Stimulated activated naive CD8-positive, alpha-beta T cell treated with anti-CD3 and anti-CD28 coated beads, Interleukin-15, Interleukin-2, amounts not matched to agents 100 ng/mL and 50 ng/mL, for 24 hours (primary cell): ENCODE measurements around the gene TUBGCP3.

Experiments used
- H3K27ac Mint-ChIP-seq: one replicate; pipeline ENCODE4 v1.8.0; 2021; ENCODE audit warnings: mild to moderate bottlenecking, mixed read lengths
- H3K27me3 Mint-ChIP-seq: one replicate; pipeline ENCODE4 v1.8.0; 2021; ENCODE audit warnings: mixed read lengths
- H3K36me3 Mint-ChIP-seq: one replicate; pipeline ENCODE4 v1.8.0; 2021; ENCODE audit warnings: low read depth, mixed read lengths
- H3K4me1 Mint-ChIP-seq: one replicate; pipeline ENCODE4 v1.8.0; 2021; ENCODE audit warnings: low read depth, mixed read lengths
- H3K4me3 Mint-ChIP-seq: one replicate; pipeline ENCODE4 v1.8.0; 2021; ENCODE audit warnings: mild to moderate bottlenecking, mixed read lengths
- H3K9me3 Mint-ChIP-seq: one replicate; pipeline ENCODE4 v1.8.0; 2021; ENCODE audit warnings: mixed read lengths

The TUBGCP3 gene

GRCh38 chr13:112445411-112446271 lies 142.3 kb downstream of the TUBGCP3 start:
- no peak overlapping the region for H3K27ac Mint-ChIP-seq
- no peak overlapping the region for H3K4me3 Mint-ChIP-seq
- H3K4me1 Mint-ChIP-seq, result no peaks in the 10 kb centered on the region
- no peaks in the 10 kb centered on the region for H3K9me3 Mint-ChIP-seq
- no peaks in the 10 kb centered on the region for H3K36me3 Mint-ChIP-seq
- H3K27me3 Mint-ChIP-seq, result peaks cover 16% of the 10 kb centered on the region

- Mint-ChIP-seq H3K36me3 (no peaks in the 10 kb centered on the region), H3K9me3 (no peaks in the 10 kb centered on the region), H3K4me3 (no peak overlapping the region), H3K27ac (no peak overlapping the region), H3K4me1 (no peaks in the 10 kb centered on the region), H3K27me3 (peaks cover 22% of the 10 kb centered on the region)
These were observed 143.2 kb downstream of the TUBGCP3 start for GRCh38 chr13:112444416-112445399.

GRCh38 chr13:112443995-112444311 lies 144.0 kb downstream of the TUBGCP3 start:
- Mint-ChIP-seq H3K27me3 (peaks cover 27% of the 10 kb centered on the region), H3K4me1 (no peaks in the 10 kb centered on the region), H3K36me3 (no peaks in the 10 kb centered on the region), H3K9me3 (no peaks in the 10 kb centered on the region), H3K27ac (no peak overlapping the region), H3K4me3 (no peak overlapping the region)

- Mint-ChIP-seq H3K4me3 (no peak overlapping the region), H3K27ac (no peak overlapping the region), H3K36me3 (no peaks in the 10 kb centered on the region), H3K9me3 (no peaks in the 10 kb centered on the region), H3K27me3 (peaks cover 27% of the 10 kb centered on the region), H3K4me1 (no peaks in the 10 kb centered on the region)
These were observed 144.6 kb downstream of the TUBGCP3 start for GRCh38 chr13:112443191-112443994.

GRCh38 chr13:112442483-112443090 lies 145.4 kb downstream of the TUBGCP3 start:
- Mint-ChIP-seq H3K9me3 (peaks cover 4% of the 10 kb centered on the region), H3K4me3 (no peak overlapping the region), H3K27ac (no peak overlapping the region), H3K36me3 (no peaks in the 10 kb centered on the region), H3K27me3 (peaks cover 31% of the 10 kb centered on the region), H3K4me1 (no peaks in the 10 kb centered on the region)

GRCh38 chr13:112441779-112442310 lies 146.1 kb downstream of the TUBGCP3 start:
- Mint-ChIP-seq H3K36me3 (no peaks in the 10 kb centered on the region), H3K27me3 (peaks cover 31% of the 10 kb centered on the region), H3K4me3 (no peak overlapping the region), H3K27ac (no peak overlapping the region), H3K4me1 (no peaks in the 10 kb centered on the region), H3K9me3 (peaks cover 4% of the 10 kb centered on the region)

- Mint-ChIP-seq H3K4me3 (no peak overlapping the region), H3K9me3 (peaks cover 4% of the 10 kb centered on the region), H3K4me1 (no peaks in the 10 kb centered on the region), H3K27ac (no peak overlapping the region), H3K36me3 (no peaks in the 10 kb centered on the region), H3K27me3 (peaks cover 31% of the 10 kb centered on the region)
These were observed 146.7 kb downstream of the TUBGCP3 start for GRCh38 chr13:112441226-112441625.

- H3K9me3 Mint-ChIP-seq, result peaks cover 4% of the 10 kb centered on the region
- no peaks in the 10 kb centered on the region for H3K4me1 Mint-ChIP-seq
- H3K27ac Mint-ChIP-seq, result no peak overlapping the region
- H3K36me3 Mint-ChIP-seq, result no peaks in the 10 kb centered on the region
- H3K27me3 Mint-ChIP-seq, result peaks cover 26% of the 10 kb centered on the region
- no peak overlapping the region for H3K4me3 Mint-ChIP-seq
These were observed 149.4 kb downstream of the TUBGCP3 start for GRCh38 chr13:112438515-112438914.

GRCh38 chr13:112438094-112438493 lies 149.9 kb downstream of the TUBGCP3 start:
- peaks cover 22% of the 10 kb centered on the region for H3K27me3 Mint-ChIP-seq
- H3K4me1 Mint-ChIP-seq, result no peaks in the 10 kb centered on the region

GRCh38 chr13:112435973-112436372 lies 152.0 kb downstream of the TUBGCP3 start:
- Mint-ChIP-seq H3K27ac (no peak overlapping the region), H3K27me3 (peaks cover 20% of the 10 kb centered on the region), H3K9me3 (peaks cover 8% of the 10 kb centered on the region), H3K4me3 (no peak overlapping the region), H3K36me3 (no peaks in the 10 kb centered on the region), H3K4me1 (no peaks in the 10 kb centered on the region)

More at GRCh38 chr13:112438094-112438493, 149.9 kb downstream of the TUBGCP3 start:
- peaks cover 4% of the 10 kb centered on the region for H3K9me3 Mint-ChIP-seq
- no peak overlapping the region for H3K4me3 Mint-ChIP-seq
- H3K27ac Mint-ChIP-seq, result no peak overlapping the region
- no peaks in the 10 kb centered on the region for H3K36me3 Mint-ChIP-seq
